ENCODE results near the gene CSMD2.

The CSMD2 gene

DNA sequence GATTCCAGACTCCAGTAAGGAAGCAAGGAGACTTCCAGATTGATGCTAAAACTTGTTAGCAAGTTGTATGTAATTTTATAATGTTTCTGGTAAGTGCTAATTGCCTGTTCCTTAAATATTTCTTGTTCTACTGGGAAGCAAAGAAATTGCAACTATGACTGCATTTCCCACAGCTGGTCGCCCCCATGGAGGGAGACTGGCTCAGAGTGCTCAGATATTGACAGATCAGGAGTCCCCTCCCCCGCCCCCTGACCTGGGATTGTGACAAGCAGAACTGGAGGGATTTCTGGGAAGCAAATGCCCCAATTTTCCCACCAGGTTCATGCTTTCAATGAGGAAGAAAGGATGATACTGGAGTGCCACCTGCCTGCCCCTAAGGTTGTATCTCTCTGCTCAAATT lies 383.4 kb downstream of the CSMD2 start:
- Histone ChIP-seq H4K20me1 (ENCODE audit: insufficient read depth, low read length) (no peaks in the 10 kb centered on the region), H3K9me3 (replicated peaks; ENCODE audit: insufficient read depth, low read length) (no peaks in the 10 kb centered on the region), H3K9me2 (replicated peaks; ENCODE audit: insufficient read depth, low read length) (no peaks in the 10 kb centered on the region), H3K27ac (ENCODE audit: low read length) (no peak overlapping the region), H3K27me3 (replicated peaks; ENCODE audit: insufficient read depth, low read length) (peaks cover 53% of the 10 kb centered on the region), H3K4me1 (ENCODE audit: low read length) (no peaks in the 10 kb centered on the region), H3K4me3 (ENCODE audit: low read length) (no peak overlapping the region), H3F3A (ENCODE audit: insufficient read depth, low read length) (no peaks in the 10 kb centered on the region), H3K4me2 (ENCODE audit: low read depth, low read length) (no peak overlapping the region), H3K79me2 (ENCODE audit: low read length) (no peaks in the 10 kb centered on the region), H3K36me3 (replicated peaks; ENCODE audit: insufficient read depth, low read length) (no peaks in the 10 kb centered on the region), H3K9ac (ENCODE audit: low read length) (no peak overlapping the region), H2AFZ (ENCODE audit: low read length) (no peak overlapping the region)
- DNase-seq = no peak
- TF ChIP-seq, protein P1, sequence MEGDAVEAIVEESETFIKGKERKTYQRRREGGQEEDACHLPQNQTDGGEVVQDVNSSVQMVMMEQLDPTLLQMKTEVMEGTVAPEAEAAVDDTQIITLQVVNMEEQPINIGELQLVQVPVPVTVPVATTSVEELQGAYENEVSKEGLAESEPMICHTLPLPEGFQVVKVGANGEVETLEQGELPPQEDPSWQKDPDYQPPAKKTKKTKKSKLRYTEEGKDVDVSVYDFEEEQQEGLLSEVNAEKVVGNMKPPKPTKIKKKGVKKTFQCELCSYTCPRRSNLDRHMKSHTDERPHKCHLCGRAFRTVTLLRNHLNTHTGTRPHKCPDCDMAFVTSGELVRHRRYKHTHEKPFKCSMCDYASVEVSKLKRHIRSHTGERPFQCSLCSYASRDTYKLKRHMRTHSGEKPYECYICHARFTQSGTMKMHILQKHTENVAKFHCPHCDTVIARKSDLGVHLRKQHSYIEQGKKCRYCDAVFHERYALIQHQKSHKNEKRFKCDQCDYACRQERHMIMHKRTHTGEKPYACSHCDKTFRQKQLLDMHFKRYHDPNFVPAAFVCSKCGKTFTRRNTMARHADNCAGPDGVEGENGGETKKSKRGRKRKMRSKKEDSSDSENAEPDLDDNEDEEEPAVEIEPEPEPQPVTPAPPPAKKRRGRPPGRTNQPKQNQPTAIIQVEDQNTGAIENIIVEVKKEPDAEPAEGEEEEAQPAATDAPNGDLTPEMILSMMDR (IDR thresholded peaks at IDR 0.05; ENCODE audit: low read length) = no peak
- TF ChIP-seq EZH2 (optimal IDR thresholded peaks at IDR 0.05; ENCODE audit: low read depth, low read length) (no peak), EZH2phosphoT487 (IDR thresholded peaks at IDR 0.05; ENCODE audit: low read length) (no peak)

GRCh38 chr1:33777337-33777736 lies 387.7 kb downstream of the CSMD2 start:
- no peaks in the 10 kb centered on the region for H3F3A ChIP-seq (ENCODE audit: insufficient read depth, low read length)
- H3K4me3 ChIP-seq (ENCODE audit: low read length) = no peak overlapping the region
- H3K4me2 ChIP-seq (ENCODE audit: low read depth, low read length) = no peak overlapping the region
- no peaks in the 10 kb centered on the region for H3K9me3 ChIP-seq (replicated peaks; ENCODE audit: insufficient read depth, low read length)
- no peaks in the 10 kb centered on the region for H3K4me1 ChIP-seq (ENCODE audit: low read length)
- H3K9me2 ChIP-seq (replicated peaks; ENCODE audit: insufficient read depth, low read length) = no peaks in the 10 kb centered on the region
- no peaks in the 10 kb centered on the region for H3K79me2 ChIP-seq (ENCODE audit: low read length)
- H3K9ac ChIP-seq (ENCODE audit: low read length) = no peak overlapping the region
- TF ChIP-seq, protein P1 (IDR thresholded peaks at IDR 0.05; ENCODE audit: low read length) = no peak
- no peak for TF ChIP-seq EZH2phosphoT487 (IDR thresholded peaks at IDR 0.05; ENCODE audit: low read length)
- no peak for TF ChIP-seq EZH2 (optimal IDR thresholded peaks at IDR 0.05; ENCODE audit: low read depth, low read length)
- DNase-seq = no peak
- H4K20me1 ChIP-seq (ENCODE audit: insufficient read depth, low read length) = no peaks in the 10 kb centered on the region
- no peaks in the 10 kb centered on the region for H3K36me3 ChIP-seq (replicated peaks; ENCODE audit: insufficient read depth, low read length)
- peaks cover 37% of the 10 kb centered on the region for H3K27me3 ChIP-seq (replicated peaks; ENCODE audit: insufficient read depth, low read length)
- H3K27ac ChIP-seq (ENCODE audit: low read length) = no peak overlapping the region
- H2AFZ ChIP-seq (ENCODE audit: low read length) = no peak overlapping the region

DNA sequence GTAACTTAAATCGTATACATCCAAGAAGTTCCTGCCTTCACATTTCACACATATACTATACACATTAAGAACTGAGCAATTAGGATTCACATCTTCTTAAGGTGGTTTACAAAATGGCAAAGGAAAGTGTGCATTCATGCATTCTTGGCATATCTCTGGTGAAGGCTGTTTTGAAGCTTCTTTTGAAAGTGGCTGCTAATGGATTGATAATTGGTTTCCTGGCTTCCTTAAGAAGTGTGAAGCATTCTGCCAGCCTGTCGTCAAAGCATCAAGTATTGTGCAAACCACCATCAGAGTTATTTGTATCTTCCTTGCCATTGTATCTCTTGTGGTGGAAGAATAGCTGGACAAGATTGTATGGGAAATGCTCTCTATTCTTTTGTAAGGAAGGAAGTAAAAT lies 396.2 kb downstream of the CSMD2 start:
- Histone ChIP-seq H3F3A (ENCODE audit: insufficient read depth, low read length) (no peaks in the 10 kb centered on the region), H3K4me1 (ENCODE audit: low read length) (no peaks in the 10 kb centered on the region), H3K9me3 (replicated peaks; ENCODE audit: insufficient read depth, low read length) (no peaks in the 10 kb centered on the region), H3K4me2 (ENCODE audit: low read depth, low read length) (no peak overlapping the region), H3K79me2 (ENCODE audit: low read length) (no peaks in the 10 kb centered on the region), H3K27ac (ENCODE audit: low read length) (no peak overlapping the region), H3K9ac (ENCODE audit: low read length) (no peak overlapping the region), H3K4me3 (ENCODE audit: low read length) (no peak overlapping the region), H2AFZ (ENCODE audit: low read length) (no peak overlapping the region), H3K27me3 (replicated peaks; ENCODE audit: insufficient read depth, low read length) (peaks cover 25% of the 10 kb centered on the region), H4K20me1 (ENCODE audit: insufficient read depth, low read length) (no peaks in the 10 kb centered on the region), H3K9me2 (replicated peaks; ENCODE audit: insufficient read depth, low read length) (no peaks in the 10 kb centered on the region), H3K36me3 (replicated peaks; ENCODE audit: insufficient read depth, low read length) (no peaks in the 10 kb centered on the region)
- TF ChIP-seq, protein P1 (IDR thresholded peaks at IDR 0.05; ENCODE audit: low read length) = no peak
- no peak for TF ChIP-seq EZH2 (optimal IDR thresholded peaks at IDR 0.05; ENCODE audit: low read depth, low read length)
- TF ChIP-seq EZH2phosphoT487 (IDR thresholded peaks at IDR 0.05; ENCODE audit: low read length) = no peak
- DNase-seq = no peak

Measured in MM.1S (cell line).